Renal cortical epithelial cell (primary cell): Measurements from ENCODE around the gene HPD. TPM values are rescaled to one million over a fixed set of nuclear protein-coding genes. Genes with fewer than 3 reads are reported as not detected.
"Not testable (repeated sequence)": the region's sequence is repeated elsewhere in the genome, so short reads cannot be mapped to it uniquely, and the experiment has no call there.

Source experiments
- DNase-seq: peaks from one replicate; pipeline ENCODE4 v3.0.0-alpha.2; 2011; ENCODE audit warnings: low read depth
- total RNA-seq: library from RNA; depleted of rRNA; stranded (reverse); fragments of >200 nt; gene quantifications from 2 replicates; pipeline ENCODE4 v1.2.3, GENCODE V29; 2014

HPD gene
- total RNA-seq, 1 donor from 2014 or later: 2.1 TPM

DNA sequence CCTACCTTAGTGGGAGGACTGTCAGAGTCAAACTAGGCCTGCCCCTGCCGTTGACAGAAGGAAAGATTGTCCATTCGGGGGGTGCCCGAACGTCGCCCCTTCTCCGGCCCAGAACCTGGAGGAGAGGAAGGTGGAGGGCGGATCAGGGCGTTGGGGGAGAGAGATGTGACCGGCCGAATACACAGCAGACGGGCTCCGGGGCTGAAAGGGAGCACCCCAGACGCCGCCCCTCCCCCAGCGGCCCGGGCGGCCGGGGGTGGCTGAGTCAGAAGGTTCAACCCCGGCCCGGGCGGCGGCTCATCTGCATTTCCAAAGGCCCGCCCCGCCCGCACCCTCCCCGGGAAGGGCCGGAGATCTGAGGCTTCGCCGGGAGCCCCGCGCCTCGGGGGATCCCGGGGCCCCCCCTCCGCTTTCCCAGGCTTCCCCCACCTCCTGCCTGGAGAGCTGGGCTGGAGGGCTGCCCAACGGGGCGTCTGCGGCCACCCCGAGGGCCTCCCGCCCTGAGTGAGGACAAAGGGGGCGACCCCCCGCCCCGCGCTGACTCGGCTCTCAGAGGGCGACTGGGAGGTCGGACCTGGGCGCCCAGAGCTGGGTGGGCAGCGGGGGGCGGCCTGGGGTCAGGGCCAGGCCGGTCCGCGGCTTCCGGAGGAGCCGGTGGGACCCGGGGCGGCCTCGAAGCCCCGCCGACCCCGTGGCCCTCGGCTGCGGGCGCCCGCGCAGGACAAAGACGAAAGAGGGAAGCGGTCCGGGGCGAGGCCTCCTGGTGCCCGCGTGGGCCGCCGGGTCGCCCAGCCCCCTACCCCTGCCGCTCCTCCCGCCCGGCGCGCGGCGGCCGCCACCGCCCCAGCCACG is 58.6 kb downstream of the HPD start:
- DNase-seq: no peak

DNA sequence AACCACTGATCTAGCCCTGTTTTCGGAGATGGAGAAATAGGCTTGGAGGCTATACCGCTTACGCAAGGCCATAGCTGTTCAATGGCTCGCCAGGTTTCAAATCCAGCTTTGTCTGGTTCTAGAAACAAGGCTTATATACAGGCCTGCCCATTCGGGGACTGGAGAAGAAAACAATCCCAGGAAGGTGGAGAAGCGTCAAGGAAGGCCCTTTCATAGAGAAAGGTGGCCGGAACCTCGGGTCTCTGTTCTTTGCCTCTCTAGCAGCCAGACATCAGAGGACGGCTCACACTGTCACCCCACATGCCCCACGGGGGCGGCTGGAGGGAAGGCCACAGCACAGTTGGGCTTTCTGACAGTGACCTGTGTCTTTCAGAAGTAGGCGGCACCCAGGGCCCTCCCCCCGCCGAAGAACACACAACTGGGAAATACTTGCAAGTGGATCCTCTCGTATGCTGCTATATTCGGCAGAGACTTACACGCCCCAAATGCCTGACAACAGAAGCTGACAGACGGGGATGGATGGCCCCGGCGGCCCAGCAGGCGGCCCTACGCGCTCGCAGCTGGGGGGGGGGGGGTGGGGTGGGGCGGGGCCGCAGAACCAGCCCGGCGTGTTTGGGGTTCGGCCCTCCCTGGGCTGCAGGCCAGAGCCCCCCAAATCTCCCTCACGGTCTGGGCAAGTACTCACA is 59.4 kb downstream of the HPD start:
- DNase-seq: peak; percentile 68

DNA sequence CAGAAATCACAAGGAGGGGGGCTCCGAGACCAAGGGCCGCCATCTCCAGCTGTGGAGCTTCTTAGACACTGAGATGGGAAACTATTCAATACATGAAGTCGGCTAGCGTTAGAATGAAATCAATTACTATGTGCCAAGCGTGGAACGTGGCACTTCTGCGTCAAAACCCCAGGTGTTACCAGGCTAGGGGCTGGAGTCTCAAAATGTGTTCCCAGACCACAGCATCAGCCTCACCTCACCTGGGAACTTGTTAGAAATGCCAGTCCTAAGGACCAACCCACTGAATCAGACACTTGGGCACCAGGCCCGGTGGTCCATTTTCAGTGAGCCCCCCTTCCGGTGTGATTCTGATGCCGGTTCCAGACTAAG is 59.9 kb downstream of the HPD start:
- DNase-seq: no peak

DNA sequence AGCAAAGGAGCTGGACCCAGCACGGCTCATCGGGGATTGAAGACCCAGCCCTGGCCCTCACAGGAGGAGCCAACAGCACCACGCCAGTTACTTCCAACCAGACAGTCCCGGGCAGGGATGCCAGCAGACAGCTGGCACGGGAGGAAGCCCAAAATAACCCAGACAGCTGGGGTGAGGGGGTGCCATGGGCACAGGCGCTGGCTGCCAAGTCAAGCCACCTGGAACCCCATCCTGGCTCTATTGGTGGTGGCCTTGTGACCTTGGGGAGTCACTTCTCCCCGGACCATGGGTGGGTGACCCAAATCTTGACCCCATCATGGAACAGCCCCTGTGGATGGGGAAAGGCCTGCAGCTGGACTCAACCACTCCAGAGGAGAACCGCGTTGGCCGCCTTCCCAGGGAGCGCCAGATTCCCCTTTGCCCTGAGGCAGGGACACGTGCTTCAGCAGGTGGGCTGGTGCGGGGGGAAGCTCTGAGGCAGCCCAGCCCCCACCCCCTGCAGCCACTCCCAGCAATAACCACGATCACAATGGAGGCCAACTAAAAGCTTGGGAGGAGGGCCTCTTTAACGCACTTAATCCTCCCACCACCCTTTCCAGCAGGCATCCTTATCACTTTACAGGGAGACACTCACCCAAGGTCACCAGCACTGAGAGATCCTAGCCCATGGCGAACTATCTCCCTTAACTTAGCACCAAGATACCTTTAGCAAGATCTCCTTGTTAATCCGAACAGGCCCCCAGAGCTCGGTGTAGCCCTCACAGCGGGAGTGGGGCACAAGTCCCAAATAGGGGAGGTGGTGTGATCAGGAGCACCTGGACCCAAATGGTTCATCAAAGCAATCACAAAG is 60.5 kb downstream of the HPD start:
- no peak for DNase-seq

DNA sequence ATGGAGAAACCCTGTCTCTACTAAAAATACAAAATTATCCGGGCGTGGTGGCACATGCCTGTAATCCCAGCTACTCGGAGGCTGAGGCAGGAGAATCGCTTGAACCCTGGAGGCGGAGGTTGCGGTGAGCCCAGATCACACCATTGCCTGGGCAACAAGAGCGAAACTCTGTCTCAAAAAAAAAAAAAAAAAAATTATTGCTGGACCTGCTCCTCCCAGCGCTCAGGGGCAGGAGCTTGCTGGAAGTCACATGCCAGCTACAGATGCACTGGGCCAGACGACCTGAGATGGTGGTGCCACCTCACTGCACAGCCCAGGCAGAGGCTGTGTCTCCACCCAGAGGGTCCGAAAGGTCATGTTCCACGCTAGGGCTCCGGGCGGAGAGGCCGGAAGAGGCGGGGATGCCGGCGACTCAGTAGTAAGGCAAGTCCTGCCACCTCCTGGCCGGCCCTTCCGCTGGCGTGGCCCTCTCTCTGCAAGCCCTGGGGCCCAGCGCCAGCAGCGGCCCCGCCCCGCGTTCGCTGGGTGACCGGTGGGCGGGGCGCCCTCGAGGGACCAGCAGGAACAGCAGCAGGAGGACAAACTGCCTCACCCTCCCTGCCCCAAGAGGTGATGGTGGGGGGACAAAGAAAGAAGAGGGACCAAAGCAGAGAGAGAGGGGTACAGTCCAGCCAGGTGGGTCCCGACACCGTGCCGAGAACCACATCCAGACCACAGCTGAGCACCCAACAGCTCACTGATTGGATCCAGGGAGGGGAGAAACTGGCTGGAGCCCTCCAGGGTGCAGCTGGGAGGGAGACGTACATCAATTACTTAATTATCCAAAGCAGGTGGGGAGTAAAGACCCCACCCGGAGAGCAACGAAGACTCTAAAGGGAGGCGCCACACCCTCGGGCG is 61.6 kb downstream of the HPD start:
- DNase-seq: peak; percentile 97

DNA sequence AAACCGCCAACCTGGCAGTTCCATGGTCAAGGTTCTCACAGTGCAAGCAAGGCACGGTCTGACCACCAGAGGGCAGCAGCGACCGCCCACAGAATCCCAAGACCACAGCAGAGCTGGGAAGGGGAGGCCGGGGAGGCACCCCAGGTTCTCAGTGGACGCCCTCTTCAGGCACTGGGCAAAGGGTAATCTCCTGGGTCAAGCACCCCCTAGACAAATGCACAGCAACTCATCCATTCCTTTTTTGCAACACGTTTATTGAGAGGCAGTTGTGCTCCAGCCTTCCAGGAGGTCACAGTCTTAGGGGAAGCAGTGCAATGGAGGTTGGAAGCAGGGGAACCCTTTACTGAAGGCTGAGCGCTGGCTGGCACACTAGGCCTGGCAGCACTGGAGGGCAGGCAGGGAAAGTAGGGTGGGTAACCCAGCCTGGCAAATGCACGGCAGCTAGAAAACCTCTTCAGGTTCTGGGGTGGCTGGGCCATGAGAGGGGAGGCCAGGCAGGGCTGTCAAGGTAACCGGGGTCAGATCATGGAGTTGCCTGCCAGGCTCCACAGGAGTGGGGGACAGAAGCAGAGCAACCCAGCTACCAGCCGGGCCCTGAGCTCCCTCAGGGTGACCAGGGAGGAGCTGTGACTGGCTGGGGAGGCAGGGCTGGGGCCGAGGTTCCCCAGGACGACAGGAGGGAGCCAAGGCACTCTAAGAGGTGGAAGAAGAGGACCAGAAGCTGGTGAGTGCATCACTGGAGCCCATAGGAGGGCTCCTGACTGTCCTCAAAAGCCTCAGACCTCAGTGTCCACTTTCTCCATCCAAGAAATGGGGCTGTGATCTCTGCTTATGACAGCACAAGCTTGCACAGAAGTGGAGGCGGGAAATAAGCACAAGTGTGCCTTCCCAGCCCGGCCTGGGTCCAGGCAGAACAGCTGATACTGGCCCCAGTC is 63.4 kb downstream of the HPD start:
- peak; percentile 67 for DNase-seq

DNA sequence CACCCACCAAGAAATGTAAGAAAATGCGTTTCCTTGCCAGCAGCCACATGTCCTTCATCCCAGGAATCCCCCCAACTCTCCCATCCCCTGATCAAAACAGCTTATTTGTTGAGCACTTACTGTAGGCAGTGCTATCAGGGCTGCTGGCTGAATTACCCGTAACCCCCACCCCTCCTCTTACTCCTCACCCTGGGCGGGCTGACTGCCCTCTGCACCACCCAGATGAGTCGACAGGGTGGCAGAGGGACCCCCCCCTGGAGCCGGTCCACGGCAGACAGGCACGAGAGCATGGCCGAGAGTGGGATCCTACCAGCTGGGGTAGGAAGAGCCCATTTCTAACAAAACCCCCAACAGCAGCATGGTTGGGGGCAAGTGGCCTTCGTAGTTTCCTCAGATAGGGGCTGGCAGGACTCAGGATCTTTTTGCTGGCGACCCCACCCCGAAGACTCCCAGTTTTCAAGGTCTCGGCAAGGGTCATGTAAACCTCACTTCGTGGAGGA is 64.1 kb downstream of the HPD start:
- no peak for DNase-seq

DNA sequence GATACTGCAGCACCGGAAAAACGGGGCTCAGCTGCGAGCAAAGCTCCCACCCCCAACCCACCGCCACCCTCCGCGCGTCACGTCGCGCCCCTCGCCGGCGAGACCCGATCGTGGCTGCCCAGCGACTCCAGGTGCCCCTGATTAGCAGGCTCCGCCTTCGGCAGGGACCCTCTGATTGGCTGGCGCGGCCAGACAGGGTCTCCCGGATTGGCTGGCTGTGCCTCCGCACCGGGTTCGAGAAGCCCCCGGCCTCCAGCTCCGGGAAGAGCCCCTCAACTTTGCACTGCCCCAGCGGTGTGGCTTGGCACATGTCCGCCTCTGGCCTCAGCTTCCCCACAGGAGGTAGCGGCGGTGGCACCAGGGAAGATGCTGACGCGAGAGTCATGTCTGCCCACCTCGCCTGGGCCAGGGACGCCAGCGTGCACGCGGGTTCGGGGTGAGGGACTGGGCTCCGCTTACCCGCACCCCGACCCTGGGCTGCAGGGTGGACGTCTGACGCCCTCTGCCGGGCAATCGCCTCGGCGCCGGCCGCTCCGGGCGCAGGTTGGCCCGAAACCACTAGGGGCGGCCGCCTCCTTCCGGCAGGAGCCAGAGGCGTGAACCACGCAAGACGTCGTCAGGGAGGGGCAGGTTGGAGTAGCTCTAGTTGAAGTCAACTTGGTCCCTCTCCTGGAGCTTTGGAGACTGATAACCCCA is 64.7 kb downstream of the HPD start:
- peak; percentile 71 for DNase-seq

DNA sequence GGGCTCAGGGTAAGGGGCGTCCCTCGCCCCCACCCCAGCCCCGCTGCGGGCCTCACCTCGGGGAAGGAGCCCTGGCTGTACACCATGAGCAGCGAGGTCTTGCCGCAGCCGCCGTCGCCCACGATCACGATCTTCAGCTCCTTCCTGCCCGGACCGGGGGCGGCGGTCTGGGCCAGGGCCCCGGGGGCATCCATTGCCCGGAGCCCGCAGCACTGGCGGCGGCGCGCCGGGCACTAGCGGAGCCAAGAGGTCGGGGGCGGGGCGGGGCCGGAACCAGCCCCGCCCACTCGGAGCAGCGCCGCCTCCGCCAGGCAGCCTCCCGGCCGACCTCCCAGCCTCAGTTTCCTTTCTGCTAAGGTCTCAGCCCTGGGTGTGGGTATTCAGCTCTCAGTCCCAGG is 65.2 kb downstream of the HPD start, which contains the start of gene RHOF:
RHOF (minus strand) TSS at position 249 of the 398 bp plus-strand sequence; CDS start at position 194, 55 bp downstream.
- DNase-seq: no peak

DNA sequence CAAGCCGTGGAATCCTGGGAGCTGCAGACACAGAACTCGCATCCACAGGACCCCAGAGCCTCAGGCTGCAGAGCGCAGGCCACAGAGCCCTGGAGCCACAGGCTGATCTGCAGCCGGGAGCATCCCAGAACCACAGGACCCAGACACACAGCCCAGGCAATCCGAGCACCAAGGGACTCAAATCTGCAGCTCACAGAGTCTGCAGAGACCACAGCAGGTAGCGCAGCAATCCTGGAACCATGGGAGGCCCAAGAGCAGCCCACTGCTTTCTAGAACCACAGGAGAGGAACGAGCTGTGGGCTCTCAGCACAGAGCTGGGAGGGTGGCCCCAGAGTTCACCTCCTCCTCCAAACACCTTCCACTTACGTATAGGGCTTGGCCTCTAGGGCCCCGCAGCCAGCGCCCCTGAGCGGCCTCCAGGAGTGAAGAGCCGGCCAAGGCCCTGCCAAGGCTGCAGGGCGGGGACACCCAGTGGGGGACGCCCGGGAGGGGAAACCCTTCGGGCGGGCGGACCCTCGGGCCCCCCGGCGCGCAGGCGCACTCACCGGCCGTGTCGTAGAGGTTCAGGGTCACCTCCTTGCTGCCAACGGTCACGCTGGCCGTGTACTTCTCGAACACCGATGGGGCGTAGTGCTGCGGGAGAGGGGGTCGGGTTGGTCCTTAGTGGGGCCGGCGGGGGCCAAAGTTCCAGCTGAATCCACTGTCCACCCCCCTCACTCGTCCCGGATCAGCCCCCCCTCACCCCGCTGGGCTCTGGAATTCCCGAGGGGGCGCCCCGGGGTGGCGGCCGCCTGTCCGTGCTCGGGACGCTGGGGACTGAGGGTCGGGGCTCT is 65.8 kb downstream of the HPD start:
- no peak for DNase-seq

DNA sequence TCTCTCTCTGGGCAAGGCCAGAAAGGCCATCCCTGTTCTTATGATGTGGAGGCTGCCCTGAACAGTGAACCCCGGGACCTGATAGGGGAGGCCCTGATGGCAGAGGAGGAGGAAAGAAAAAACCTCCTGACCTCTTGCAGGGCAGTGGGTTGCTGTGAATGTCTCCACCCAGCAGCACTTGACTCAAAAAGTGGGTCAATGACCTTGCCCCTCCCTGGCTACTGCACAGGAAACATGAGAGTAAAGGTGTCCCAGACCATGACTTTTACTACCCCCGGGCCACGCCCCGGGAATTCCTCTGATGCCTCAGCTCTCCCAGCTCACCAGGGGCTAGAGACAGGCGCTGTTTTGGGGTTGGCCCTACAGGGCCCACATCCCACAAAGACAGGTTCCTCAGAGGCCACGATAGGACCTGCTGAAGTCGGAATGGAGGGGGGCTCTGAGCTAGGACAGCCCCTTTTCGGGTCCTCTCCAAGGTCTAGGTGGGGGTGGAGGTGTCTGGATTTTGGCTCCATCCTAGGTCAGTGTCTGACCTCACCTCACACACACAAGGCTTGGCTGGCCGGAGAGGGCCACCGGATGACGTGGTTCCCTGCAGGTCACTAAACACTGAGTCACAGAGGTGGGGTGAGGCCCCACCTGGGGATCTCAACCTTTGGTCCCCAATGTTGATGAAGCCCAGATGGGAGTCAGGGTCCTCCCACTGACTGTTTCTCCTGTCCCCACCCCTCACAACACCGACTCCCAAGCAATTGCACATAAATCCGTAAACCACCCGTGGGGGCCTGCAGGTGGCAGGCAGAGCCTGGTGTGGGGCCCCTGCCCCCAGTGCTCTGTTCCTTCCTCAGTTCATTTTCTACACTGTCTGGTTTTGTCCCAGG is 66.7 kb downstream of the HPD start:
- DNase-seq: peak; percentile 61

DNA sequence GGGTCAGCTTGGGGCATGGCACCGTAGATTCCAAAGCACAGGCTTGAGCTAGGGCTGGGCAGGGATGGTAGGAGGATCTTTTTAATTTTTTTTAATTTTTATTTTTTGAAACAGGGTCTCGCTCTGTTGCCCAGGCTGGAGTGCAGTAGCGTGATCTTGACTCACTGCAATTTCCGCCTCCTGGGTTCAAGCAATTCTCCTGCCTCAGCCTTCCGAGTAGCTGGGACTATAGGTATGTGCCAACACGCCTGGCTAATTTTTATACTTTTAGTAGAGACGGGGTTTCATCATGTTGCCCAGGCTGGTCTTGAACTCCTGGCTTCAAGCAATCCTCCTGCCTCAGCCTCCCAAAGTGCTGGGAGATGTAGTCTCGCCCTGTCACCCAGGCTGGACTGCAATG is 67.9 kb downstream of the HPD start:
- DNase-seq: not testable (repeated sequence)

DNA sequence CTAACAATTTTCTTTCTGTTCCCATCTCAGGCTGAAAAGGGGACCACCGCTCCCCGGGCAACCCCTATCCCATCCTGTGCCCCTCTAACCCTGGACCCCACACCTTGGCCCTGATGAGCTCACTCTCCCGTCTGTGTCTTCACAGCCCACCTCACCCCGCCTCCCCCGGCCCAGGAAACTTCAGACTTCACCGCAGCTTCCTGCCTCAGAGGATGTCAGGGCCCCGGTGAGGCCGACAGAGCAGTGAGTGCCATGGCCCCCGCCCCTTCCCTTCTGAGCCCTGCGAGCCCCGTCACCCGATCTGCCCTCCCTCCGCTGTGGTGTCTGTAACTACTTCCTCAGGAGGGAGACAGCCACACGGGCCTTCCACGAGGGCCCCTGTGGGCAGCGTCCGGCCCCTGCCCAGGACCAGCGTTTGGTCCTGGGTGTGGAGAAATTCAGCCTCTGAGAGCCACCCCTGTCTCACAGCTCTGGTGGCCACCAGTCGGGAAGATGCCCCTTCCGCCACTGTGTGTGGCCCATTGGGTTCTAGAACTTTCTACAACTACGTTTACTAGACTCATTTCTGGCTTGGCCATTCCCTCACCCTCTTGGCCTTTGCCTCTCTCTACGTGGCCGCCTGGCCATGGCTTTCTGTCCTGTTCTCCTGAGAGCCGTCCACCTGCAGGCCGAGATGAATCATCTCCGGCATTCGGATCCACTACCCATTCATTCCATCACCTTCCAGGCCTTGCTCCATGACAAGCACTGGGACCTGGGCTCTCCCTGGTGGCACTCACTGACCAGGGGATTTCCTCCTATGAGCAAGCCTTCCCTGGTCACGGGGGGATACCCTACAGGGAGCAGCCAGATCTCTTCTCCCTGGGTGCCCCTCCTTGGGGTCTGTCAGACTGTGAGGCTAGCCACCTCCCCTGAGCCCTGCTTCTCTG is 68.6 kb downstream of the HPD start:
- peak; percentile 72 for DNase-seq
